K562 (cell line): ENCODE results near the gene IFI30. TPM values are rescaled to one million over a fixed set of nuclear protein-coding genes. Genes with fewer than 3 reads are reported as not detected.

ENCODE experiments used
- ARID1B ChIP-seq: fragments of 450-650 bp; IDR thresholded peaks from 2 replicates; pipeline ENCODE4 v1.6.1; 2016; ENCODE audit warnings: antibody characterized with exemption, mild to moderate bottlenecking, inconsistent platforms
- ARID3B ChIP-seq: fragments of 250-450 bp; sonication (Bioruptor Pico); IDR thresholded peaks from 2 replicates; pipeline ENCODE4 v1.4.0; 2020; ENCODE audit warnings: borderline replicate concordance
- CREB5 ChIP-seq: fragments of 250-450 bp; sonication (Bioruptor Pico); IDR thresholded peaks from 2 replicates; pipeline ENCODE4 v1.5.0; 2020; ENCODE audit warnings: mild to moderate bottlenecking
- GABPA ChIP-seq: fragments of 200-800 bp; sonication (Bioruptor generic); conservative IDR thresholded peaks from 2 replicates; pipeline ENCODE4 v1.6.1; 2016; ENCODE audit warnings: low read depth, missing genetic modification characterization, missing compliant biosample characterization
- HEY1 ChIP-seq: fragments of 250-450 bp; sonication (Bioruptor Pico); IDR thresholded peaks from 2 replicates; pipeline ENCODE4 v1.5.0; 2020; ENCODE audit warnings: mild to moderate bottlenecking, moderate library complexity, borderline replicate concordance
- HMGXB4 ChIP-seq: sonication (generic); formaldehyde crosslinking; IDR thresholded peaks from 2 replicates; pipeline ENCODE4 v1.8.1; 2023; ENCODE audit warnings: mild to moderate bottlenecking, missing genetic modification reagents
- MAFF ChIP-seq: IDR thresholded peaks from 2 replicates; pipeline ENCODE4 v1.6.1; 2012; ENCODE audit warnings: low read length, improper control_type of control experiment
- PCBP2 ChIP-seq: fragments of 200-400 bp; formaldehyde crosslinking; IDR thresholded peaks from 2 replicates; pipeline ENCODE4 v1.6.1; 2018; ENCODE audit warnings: low read length, low read depth, mild to moderate bottlenecking, moderate library complexity; ENCODE audit not compliant: poor library complexity, severe bottlenecking
- POLR2H ChIP-seq: IDR thresholded peaks from 2 replicates; pipeline ENCODE4 v1.6.1; 2016; ENCODE audit warnings: missing genetic modification characterization, low read depth, mild to moderate bottlenecking, control low read depth, missing compliant biosample characterization, moderate library complexity
- RFX1 ChIP-seq: fragments of 450-650 bp; IDR thresholded peaks from 2 replicates; pipeline ENCODE4 v1.6.1; 2016; ENCODE audit warnings: mild to moderate bottlenecking, moderate library complexity
- SRSF9 ChIP-seq: fragments of 200-400 bp; formaldehyde crosslinking; IDR thresholded peaks from 2 replicates; pipeline ENCODE4 v1.6.1; 2017; ENCODE audit warnings: low read depth, low read length, borderline replicate concordance
- TAF7 ChIP-seq: fragments of 450-650 bp; IDR thresholded peaks from 2 replicates; pipeline ENCODE4 v1.6.1; 2016; ENCODE audit warnings: missing genetic modification characterization, missing compliant biosample characterization
- ZBTB34 ChIP-seq: fragments of 250-450 bp; sonication (Bioruptor Pico); IDR thresholded peaks from 2 replicates; pipeline ENCODE4 v1.8.0; 2021; ENCODE audit warnings: mild to moderate bottlenecking, moderate library complexity
- ZNF41 ChIP-seq: fragments of 250-450 bp; sonication (Bioruptor Pico); conservative IDR thresholded peaks from 2 replicates; pipeline ENCODE4 v1.4.0; 2020; ENCODE audit warnings: mild to moderate bottlenecking
- ZNF609 ChIP-seq: sonication (generic); formaldehyde crosslinking; IDR thresholded peaks from 2 replicates; pipeline ENCODE4 v1.8.1; 2023; ENCODE audit warnings: missing genetic modification reagents, mild to moderate bottlenecking, borderline replicate concordance
- ZNF764 ChIP-seq: fragments of 250-450 bp; sonication (Bioruptor Pico); IDR thresholded peaks from 2 replicates; pipeline ENCODE4 v1.4.0; 2020; ENCODE audit warnings: low read depth, mild to moderate bottlenecking, moderate library complexity
- polyA plus RNA-seq, 8 experiments: library from polyadenylated mRNA; depleted of rRNA in 4 of 8; stranded (reverse) in 5 of 8; unstranded in 3 of 8; fragments of >200 nt; fragmentation: Nextera tagmentation in 2 of 8; fragmentation: Illumina TruSeq in 1 of 8; extraction: Ambion mirVana in 2 of 8; extraction: Trizol in 1 of 8; gene quantifications; 2 replicates each; pipeline versions ENCODE4 v1.2.1 to v1.2.3, GENCODE V29; 2011 to 2014; ENCODE audit warnings: inconsistent platforms in 1 of 8, missing spikeins in 1 of 8
- total RNA-seq, 7 experiments: library from RNA; depleted of rRNA in 6 of 7; stranded (reverse); fragments of >200 nt in 6 of 7; fragmentation: Illumina TruSeq in 2 of 7; extraction: Trizol in 2 of 7; gene quantifications; 2 replicates each; pipeline versions ENCODE4 v1.2.1 to v1.2.3, GENCODE V29; 2011 to 2021; ENCODE audit warnings: low replicate concordance in 1 of 7

Gene IFI30
- total and polyA plus RNA-seq, 9 of the 15 experiments (the other 6 are each of a cell fraction or from before 2014, with no cell fraction given), result 63.7 to 430 (median 109) TPM

- TF ChIP-seq HMGXB4 (CRISPR knock-in tag) (peak; percentile 88; the same call in 1 of the 2 replicates), PCBP2 (no peak), TAF7 (0 out of 2 replicates have a peak, but pooled peaks have one; percentile 16), ZNF609 (CRISPR knock-in tag) (no peak), ARID1B (peak; percentile 79), ZBTB34 (CRISPR knock-in tag) (no peak), RFX1 (no peak), SRSF9 (no peak), GABPA (peak; percentile 86), MAFF (no peak), ZNF764 (no peak), ARID3B (CRISPR knock-in tag) (peak; percentile 67; the same call in 1 of the 2 replicates), ZNF41 (no peak), HEY1 (CRISPR knock-in tag) (no peak), CREB5 (CRISPR knock-in tag) (no peak), POLR2H (tag) (no peak)
Measured at GRCh38 chr19:18223860-18224524, 50.4 kb downstream of the IFI30 start (continued).
